ENCODE measurements around the gene NUDT14.

DNA sequence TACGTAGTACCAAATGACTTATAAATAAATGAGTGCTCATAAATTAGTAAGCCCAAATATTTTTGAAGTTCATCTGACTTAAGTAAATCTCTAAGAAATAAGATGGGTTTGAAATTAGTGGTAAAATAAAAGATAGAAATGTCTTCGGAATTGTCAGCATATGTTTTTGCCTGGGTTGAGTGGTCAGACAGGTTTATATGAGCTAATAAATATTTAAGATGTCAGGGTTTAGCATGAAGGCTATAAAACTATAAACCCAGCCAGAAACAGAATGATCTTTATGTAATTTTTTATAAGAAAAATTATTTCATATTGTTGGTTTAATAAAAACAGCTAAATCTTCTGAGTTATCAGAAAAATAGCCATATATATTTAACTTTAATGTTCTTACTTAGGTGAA, 49.9 kb downstream of the NUDT14 start:
- TF ChIP-seq CTCF (IDR thresholded peaks at IDR 0.05; ENCODE audit: control extremely low read depth in 1 of 3, insufficient read depth in 1 of 3, low read depth in 1 of 3, low read length in 3 of 3) (no peak), POLR2AphosphoS5 (IDR thresholded peaks at IDR 0.05; ENCODE audit: low read depth, low read length) (no peak), EZH2 (IDR thresholded peaks at IDR 0.05; ENCODE audit: low read depth, low read length, severe bottlenecking) (no peak), SRF (IDR thresholded peaks at IDR 0.05; ENCODE audit: low read depth, low read length) (no peak), RAD21 (IDR thresholded peaks at IDR 0.05 in 1 of 2, conservative IDR thresholded peaks at IDR 0.05 in 1 of 2; ENCODE audit: low read depth in 2 of 2, low read length in 2 of 2) (no peak), MAFK (IDR thresholded peaks at IDR 0.05; ENCODE audit: low read depth, low read length) (no peak), POLR2A (IDR thresholded peaks at IDR 0.05; ENCODE audit: control extremely low read depth in 1 of 2, low read depth in 2 of 2, low read length in 2 of 2) (no peak), CBX5 (IDR thresholded peaks at IDR 0.05; ENCODE audit: low read depth, low read length) (no peak), SP1 (IDR thresholded peaks at IDR 0.05; ENCODE audit: low read depth, low read length) (no peak), BCL11A (IDR thresholded peaks at IDR 0.05; ENCODE audit: low read depth in 2 of 2, low read length in 2 of 2) (no peak), ZNF274 (IDR thresholded peaks at IDR 0.05; ENCODE audit: borderline replicate concordance, extremely low read depth, low read length) (no peak), SIX5 (IDR thresholded peaks at IDR 0.05; ENCODE audit: low read depth, low read length) (no peak)
